NCI-H2196 treated with DMSO at 0.1 percent for 48 hours (cell line): Measurements from ENCODE around the gene TNFRSF11A.

Experiments used
- DNase-seq: peaks from one replicate; lab custom pipeline; 2025; ENCODE audit not compliant: unreplicated experiment; lab: John Stamatoyannopoulos, UW

The TNFRSF11A gene

GRCh38 chr18:62324181-62324828, 805 bp upstream of the TNFRSF11A start:
- DNase-seq: no peak

- no peak for DNase-seq
These were observed 916 bp downstream of the TNFRSF11A start for GRCh38 chr18:62325806-62326645.

GRCh38 chr18:62326646-62327348, 1.7 kb downstream of the TNFRSF11A start:
- no peak for DNase-seq

GRCh38 chr18:62327977-62328376, 2.9 kb downstream of the TNFRSF11A start:
- no peak for DNase-seq

GRCh38 chr18:62328586-62329525, 3.7 kb downstream of the TNFRSF11A start:
- DNase-seq: no peak

- no peak for DNase-seq
These were observed 4.8 kb downstream of the TNFRSF11A start for GRCh38 chr18:62329691-62330454.

- no peak for DNase-seq
These were observed 5.5 kb downstream of the TNFRSF11A start for GRCh38 chr18:62330650-62331049.

GRCh38 chr18:62331581-62332356, 6.7 kb downstream of the TNFRSF11A start:
- no peak for DNase-seq

GRCh38 chr18:62332431-62332830, 7.3 kb downstream of the TNFRSF11A start:
- no peak for DNase-seq

GRCh38 chr18:62332964-62333695, 8.0 kb downstream of the TNFRSF11A start:
- DNase-seq: no peak

- DNase-seq: no peak
These were observed 9.0 kb downstream of the TNFRSF11A start for GRCh38 chr18:62334120-62334519.

GRCh38 chr18:62335494-62335893, 10.4 kb downstream of the TNFRSF11A start:
- no peak for DNase-seq

- no peak for DNase-seq
These were observed 11.5 kb downstream of the TNFRSF11A start for GRCh38 chr18:62336618-62337017.

GRCh38 chr18:62337336-62337735, 12.2 kb downstream of the TNFRSF11A start:
- DNase-seq: no peak

GRCh38 chr18:62338446-62339105, 13.5 kb downstream of the TNFRSF11A start:
- no peak for DNase-seq

GRCh38 chr18:62339106-62339988, 14.2 kb downstream of the TNFRSF11A start:
- no peak for DNase-seq

GRCh38 chr18:62340996-62341395, 15.9 kb downstream of the TNFRSF11A start:
- no peak for DNase-seq
